GM21723 (cell line): ENCODE measurements around the gene CACNA1B.
"Not testable (repeated sequence)": the region's sequence is repeated elsewhere in the genome, so short reads cannot be mapped to it uniquely, and the experiment has no call there.

Source experiments
- ATAC-seq: cut with Tn5 transposase; IDR thresholded peaks from one replicate; pipeline ENCODE4 v1.9.1; 2021; ENCODE audit warnings: mild to moderate bottlenecking, moderate library complexity; ENCODE audit not compliant: unreplicated experiment

The CACNA1B gene

GRCh38 chr9:138122676-138123075 is 245.1 kb downstream of the CACNA1B start:
- ATAC-seq: no peak

DNA sequence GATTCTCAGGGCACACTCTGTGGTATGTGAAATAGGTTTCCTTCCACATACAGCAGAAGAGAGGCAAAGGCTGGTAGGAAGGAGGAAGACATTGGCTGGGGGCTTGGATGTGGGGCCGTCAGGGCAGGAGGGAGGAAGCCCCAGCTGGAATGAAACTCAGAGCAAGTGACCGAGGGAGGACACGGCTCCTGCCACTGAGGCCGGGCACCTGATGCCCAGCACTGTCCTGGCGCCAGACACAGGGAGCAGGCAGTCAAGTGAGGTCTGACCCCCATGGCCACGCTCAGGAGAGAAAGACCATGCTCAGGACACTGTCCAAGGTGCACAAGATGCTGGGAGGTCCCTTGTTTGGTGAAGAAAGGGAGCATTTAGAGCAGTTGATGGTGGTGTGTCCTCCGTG is 245.5 kb downstream of the CACNA1B start:
- ATAC-seq: no peak

DNA sequence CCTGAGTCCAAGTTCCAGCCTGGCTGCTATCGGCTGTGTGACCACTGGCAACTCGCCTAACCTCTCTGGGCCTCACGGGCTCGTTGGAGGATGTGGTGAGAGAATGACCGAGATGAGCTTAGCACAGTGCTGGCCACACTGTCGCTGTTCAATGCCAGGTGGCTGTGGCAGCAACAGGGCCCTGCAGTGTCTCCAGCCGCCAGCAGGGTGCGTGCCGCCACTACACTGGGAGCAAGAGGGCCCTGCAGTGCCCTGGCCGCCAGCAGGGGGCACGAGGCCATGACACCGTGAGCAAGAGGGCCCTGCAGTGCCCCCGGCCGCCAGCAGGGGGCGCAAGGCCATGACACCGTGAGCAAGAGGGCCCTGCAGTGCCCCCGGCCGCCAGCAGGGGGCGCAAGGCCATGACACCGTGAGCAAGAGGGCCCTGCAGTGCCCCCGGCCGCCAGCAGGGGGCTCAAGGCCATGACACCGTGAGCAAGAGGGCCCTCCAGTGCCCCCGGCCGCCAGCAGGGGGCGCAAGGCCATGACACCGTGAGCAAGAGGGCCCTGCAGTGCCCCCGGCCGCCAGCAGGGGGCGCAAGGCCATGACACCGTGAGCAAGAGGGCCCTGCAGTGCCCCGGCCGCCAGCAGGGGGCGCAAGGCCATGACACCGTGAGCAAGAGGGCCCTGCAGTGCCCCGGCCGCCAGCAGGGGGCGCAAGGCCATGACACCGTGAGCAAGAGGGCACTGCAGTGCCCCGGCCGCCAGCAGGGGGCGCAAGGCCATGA is 248.7 kb downstream of the CACNA1B start:
- not testable (repeated sequence) for ATAC-seq

DNA sequence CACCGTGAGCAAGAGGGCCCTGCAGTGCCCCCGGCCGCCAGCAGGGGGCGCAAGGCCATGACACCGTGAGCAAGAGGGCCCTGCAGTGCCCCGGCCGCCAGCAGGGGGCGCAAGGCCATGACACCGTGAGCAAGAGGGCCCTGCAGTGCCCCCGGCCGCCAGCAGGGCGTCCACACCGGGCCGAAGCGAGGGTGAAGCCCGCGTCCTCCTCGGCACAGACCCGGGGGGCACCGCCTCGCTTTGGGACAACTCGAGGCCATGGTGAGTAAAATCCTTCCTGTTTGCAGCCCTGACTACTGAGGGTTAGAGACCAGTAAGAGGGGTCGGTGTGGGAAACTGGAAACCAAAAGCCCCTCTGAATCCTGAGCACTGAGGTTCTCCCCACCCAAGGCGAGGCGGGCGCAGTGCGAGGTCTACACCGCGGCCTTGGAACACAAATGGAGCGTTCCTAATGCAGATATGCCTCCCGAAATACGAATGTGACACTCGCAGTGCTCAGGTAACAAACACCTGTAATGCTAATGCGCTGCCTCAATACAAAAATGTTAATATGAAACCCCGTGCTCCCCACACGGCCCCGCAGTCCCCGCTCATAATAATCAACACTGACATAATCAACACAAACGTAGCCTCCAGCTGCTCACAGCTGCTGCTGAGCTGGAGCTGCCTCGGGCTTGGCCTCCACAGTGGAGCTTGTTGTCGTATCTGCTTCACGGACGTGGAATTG is 249.4 kb downstream of the CACNA1B start:
- not testable (repeated sequence) for ATAC-seq

DNA sequence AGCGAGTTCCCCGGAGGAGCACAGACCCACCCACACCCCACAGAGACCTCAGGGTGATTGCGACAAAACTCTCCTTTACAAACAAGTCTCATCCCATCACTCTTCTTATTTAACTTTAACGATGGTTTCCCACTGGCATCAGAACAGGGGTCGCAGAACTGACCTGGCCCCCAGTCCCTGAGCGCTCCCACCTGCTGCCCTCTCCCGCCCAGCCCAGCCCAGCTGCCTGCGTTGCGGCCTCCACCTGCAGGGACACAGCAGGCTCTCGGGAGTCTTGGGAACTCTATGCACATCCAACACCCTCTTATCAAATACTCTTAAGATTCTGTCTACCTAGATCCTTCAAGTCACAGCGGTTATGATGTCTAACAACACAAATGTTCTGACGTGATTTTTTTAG is 250.4 kb downstream of the CACNA1B start:
- ATAC-seq: not testable (repeated sequence)

DNA sequence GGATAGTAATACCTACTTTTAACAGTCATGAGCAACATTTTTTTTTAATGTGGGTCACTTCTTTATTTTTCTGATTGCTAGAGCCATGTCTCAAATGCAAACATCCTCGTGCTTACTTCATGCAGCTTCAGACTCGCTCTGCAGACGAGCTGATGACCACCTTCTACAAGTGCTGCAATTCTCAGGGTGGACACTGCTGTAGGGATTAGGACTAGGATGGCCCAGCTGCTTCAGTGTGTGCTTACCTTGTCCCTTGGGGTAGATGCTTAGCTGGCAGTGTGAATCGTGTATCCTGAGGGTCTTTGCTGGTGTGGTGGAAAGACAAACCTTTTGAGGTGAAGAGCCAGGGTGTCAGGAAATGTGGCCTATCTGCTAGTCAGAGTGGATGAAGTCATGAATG is 251.7 kb downstream of the CACNA1B start:
- not testable (repeated sequence) for ATAC-seq

- not testable (repeated sequence) for ATAC-seq
Measured at GRCh38 chr9:138132946-138133705, 255.5 kb downstream of the CACNA1B start.

- not testable (repeated sequence) for ATAC-seq
Measured at GRCh38 chr9:138134581-138134980, 257.0 kb downstream of the CACNA1B start.

- ATAC-seq: not testable (repeated sequence)
Measured at GRCh38 chr9:138139096-138139495, 261.5 kb downstream of the CACNA1B start.

- not testable (repeated sequence) for ATAC-seq
Measured at GRCh38 chr9:138140980-138141379, 263.4 kb downstream of the CACNA1B start.

- not testable (repeated sequence) for ATAC-seq
Measured at GRCh38 chr9:138142528-138143244, 265.1 kb downstream of the CACNA1B start.

- not testable (repeated sequence) for ATAC-seq
Measured at GRCh38 chr9:138143491-138143890, 265.9 kb downstream of the CACNA1B start.

GRCh38 chr9:138147556-138147955 is 270.0 kb downstream of the CACNA1B start:
- ATAC-seq: not testable (repeated sequence)

- ATAC-seq: not testable (repeated sequence)
Measured at GRCh38 chr9:138149672-138150656, 272.4 kb downstream of the CACNA1B start.

GRCh38 chr9:138155788-138156187 is 278.2 kb downstream of the CACNA1B start:
- not testable (repeated sequence) for ATAC-seq

GRCh38 chr9:138166793-138167192 is 289.2 kb downstream of the CACNA1B start:
- ATAC-seq: not testable (repeated sequence)
